Breast epithelium (tissue), 3 donors: Measurements from ENCODE around the gene RFX3.

Experiments
- POLR2A ChIP-seq: fragments of 450-650 bp; IDR thresholded peaks from one replicate; pipeline ENCODE4 v1.6.1; 2016; ENCODE audit warnings: antibody characterized with exemption, mild to moderate bottlenecking, moderate library complexity
- POLR2AphosphoS5 ChIP-seq, 3 donors: sonication (generic); formaldehyde crosslinking; IDR thresholded peaks; one replicate each; pipeline ENCODE4 v1.6.1; 2017; ENCODE audit warnings: antibody characterized with exemption in 3 of 3
- TF ChIP-seq, protein P1 (sequence below), 3 donors: fragments of 450-650 bp; IDR thresholded peaks; one replicate each; pipeline ENCODE4 v1.5.1; 2016 to 2017; ENCODE audit warnings: antibody characterized with exemption in 3 of 3, mild to moderate bottlenecking in 3 of 3, moderate library complexity in 3 of 3

- TF ChIP-seq, protein P1, sequence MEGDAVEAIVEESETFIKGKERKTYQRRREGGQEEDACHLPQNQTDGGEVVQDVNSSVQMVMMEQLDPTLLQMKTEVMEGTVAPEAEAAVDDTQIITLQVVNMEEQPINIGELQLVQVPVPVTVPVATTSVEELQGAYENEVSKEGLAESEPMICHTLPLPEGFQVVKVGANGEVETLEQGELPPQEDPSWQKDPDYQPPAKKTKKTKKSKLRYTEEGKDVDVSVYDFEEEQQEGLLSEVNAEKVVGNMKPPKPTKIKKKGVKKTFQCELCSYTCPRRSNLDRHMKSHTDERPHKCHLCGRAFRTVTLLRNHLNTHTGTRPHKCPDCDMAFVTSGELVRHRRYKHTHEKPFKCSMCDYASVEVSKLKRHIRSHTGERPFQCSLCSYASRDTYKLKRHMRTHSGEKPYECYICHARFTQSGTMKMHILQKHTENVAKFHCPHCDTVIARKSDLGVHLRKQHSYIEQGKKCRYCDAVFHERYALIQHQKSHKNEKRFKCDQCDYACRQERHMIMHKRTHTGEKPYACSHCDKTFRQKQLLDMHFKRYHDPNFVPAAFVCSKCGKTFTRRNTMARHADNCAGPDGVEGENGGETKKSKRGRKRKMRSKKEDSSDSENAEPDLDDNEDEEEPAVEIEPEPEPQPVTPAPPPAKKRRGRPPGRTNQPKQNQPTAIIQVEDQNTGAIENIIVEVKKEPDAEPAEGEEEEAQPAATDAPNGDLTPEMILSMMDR (IDR thresholded peaks at IDR 0.05) = no peak
- no peak for TF ChIP-seq POLR2AphosphoS5 (IDR thresholded peaks at IDR 0.05)
- TF ChIP-seq POLR2A = no peak
These were observed 166.6 kb downstream of the RFX3 start for GRCh38 chr9:3359048-3359692.
